ENCODE measurements around the gene ACSS1. TPM values are rescaled to one million over a fixed set of nuclear protein-coding genes. Genes with fewer than 3 reads are reported as not detected.
A peak's percentile ranks its signal among the peaks of the same experiment; 100 is the strongest.

The ACSS1 gene
- total and polyA plus RNA-seq, 2 donors from 2014 or later: 30.6 to 72.3 TPM

GRCh38 chr20:25051386-25052155 lies 6.4 kb downstream of the ACSS1 start:
- no peak for TF ChIP-seq CTCF (IDR thresholded peaks at IDR 0.05; ENCODE audit: borderline replicate concordance, extremely low read depth, insufficient read depth)
- no peak for FAIRE-seq
- peak in 2 of 5 donors; percentile 3 to 10 for DNase-seq
- Histone ChIP-seq H3K9me3 (ENCODE audit: control insufficient read depth in 2 of 3, insufficient read depth in 1 of 3, low read length in 3 of 3) (no peaks in the 10 kb centered on the region), H3K27me3 (ENCODE audit: control insufficient read depth, insufficient read depth, low read length) (no peaks in the 10 kb centered on the region), H3K27ac (ENCODE audit: low read depth in 2 of 2, low read length in 2 of 2) (peak overlapping the region in 1 of 2 donors; percentile 83), H3K4me3 (ENCODE audit: low read length in 3 of 3) (peak overlapping the region in 1 of 3 donors; percentile 3), H3K36me3 (ENCODE audit: control insufficient read depth in 2 of 3, insufficient read depth in 3 of 3, low read length in 3 of 3) (peaks cover 2 to 13% (median 10%) of the 10 kb centered on the region in 3 donors), H3K9ac (ENCODE audit: low read length in 3 of 3) (no peak overlapping the region), H3K4me1 (ENCODE audit: control insufficient read depth in 2 of 3, insufficient read depth in 2 of 3, low read depth in 1 of 3, low read length in 3 of 3) (peaks cover 5 to 75% (median 65%) of the 10 kb centered on the region in 3 donors)
- intact Hi-C loops (cut with DNase I): no loop called here

- H3K36me3 ChIP-seq (ENCODE audit: control insufficient read depth in 2 of 3, insufficient read depth in 3 of 3, low read length in 3 of 3): peaks cover 2 to 14% (median 10%) of the 10 kb centered on the region in 3 donors
- no peak overlapping the region for H3K9ac ChIP-seq (ENCODE audit: low read length in 3 of 3)
- FAIRE-seq: no peak
- H3K4me3 ChIP-seq (ENCODE audit: low read length in 3 of 3): no peak overlapping the region
- no peak for TF ChIP-seq CTCF (IDR thresholded peaks at IDR 0.05; ENCODE audit: borderline replicate concordance, extremely low read depth, insufficient read depth)
- peak in 3 of 5 donors; percentile 5 to 50 (median 30) for DNase-seq
- H3K27ac ChIP-seq (ENCODE audit: low read depth in 2 of 2, low read length in 2 of 2): peak overlapping the region; percentile 19 to 59
- no peaks in the 10 kb centered on the region for H3K27me3 ChIP-seq (ENCODE audit: control insufficient read depth, insufficient read depth, low read length)
- intact Hi-C loops (cut with DNase I): no loop called here
- no peaks in the 10 kb centered on the region for H3K9me3 ChIP-seq (ENCODE audit: control insufficient read depth in 2 of 3, insufficient read depth in 1 of 3, low read length in 3 of 3)
- H3K4me1 ChIP-seq (ENCODE audit: control insufficient read depth in 2 of 3, insufficient read depth in 2 of 3, low read depth in 1 of 3, low read length in 3 of 3): peaks cover 5 to 71% (median 60%) of the 10 kb centered on the region in 3 donors
Measured at GRCh38 chr20:25050501-25051350, 7.2 kb downstream of the ACSS1 start.

GRCh38 chr20:25050082-25050481 lies 7.9 kb downstream of the ACSS1 start:
- no peak overlapping the region for H3K9ac ChIP-seq (ENCODE audit: low read length in 3 of 3)
- no peaks in the 10 kb centered on the region for H3K9me3 ChIP-seq (ENCODE audit: control insufficient read depth in 2 of 3, insufficient read depth in 1 of 3, low read length in 3 of 3)
- peak overlapping the region in 1 of 2 donors; percentile 56 for H3K27ac ChIP-seq (ENCODE audit: low read depth in 2 of 2, low read length in 2 of 2)
- TF ChIP-seq CTCF (IDR thresholded peaks at IDR 0.05; ENCODE audit: borderline replicate concordance, extremely low read depth, insufficient read depth): no peak
- no peaks in the 10 kb centered on the region for H3K27me3 ChIP-seq (ENCODE audit: control insufficient read depth, insufficient read depth, low read length)
- no peak overlapping the region for H3K4me3 ChIP-seq (ENCODE audit: low read length in 3 of 3)
- intact Hi-C loops (cut with DNase I): no loop called here
- H3K36me3 ChIP-seq (ENCODE audit: control insufficient read depth in 2 of 3, insufficient read depth in 3 of 3, low read length in 3 of 3): peaks cover 2 to 14% (median 10%) of the 10 kb centered on the region in 3 donors
- H3K4me1 ChIP-seq (ENCODE audit: control insufficient read depth in 2 of 3, insufficient read depth in 2 of 3, low read depth in 1 of 3, low read length in 3 of 3): peaks cover 5 to 70% (median 61%) of the 10 kb centered on the region in 3 donors
- DNase-seq (peak in 1 of 5 donors; percentile 19), FAIRE-seq (no peak)

Data from kidney (tissue), 14 donors.